ENCODE results near the gene ADCY10. TPM values are rescaled to one million over a fixed set of nuclear protein-coding genes. Genes with fewer than 3 reads are reported as not detected.
"Not testable (repeated sequence)": the region's sequence is repeated elsewhere in the genome, so short reads cannot be mapped to it uniquely, and the experiment has no call there.

ADCY10 gene
- total and polyA plus RNA-seq, 12 donors, result 0.07 to 0.61 (median 0.24) TPM; not detected in 2

DNA sequence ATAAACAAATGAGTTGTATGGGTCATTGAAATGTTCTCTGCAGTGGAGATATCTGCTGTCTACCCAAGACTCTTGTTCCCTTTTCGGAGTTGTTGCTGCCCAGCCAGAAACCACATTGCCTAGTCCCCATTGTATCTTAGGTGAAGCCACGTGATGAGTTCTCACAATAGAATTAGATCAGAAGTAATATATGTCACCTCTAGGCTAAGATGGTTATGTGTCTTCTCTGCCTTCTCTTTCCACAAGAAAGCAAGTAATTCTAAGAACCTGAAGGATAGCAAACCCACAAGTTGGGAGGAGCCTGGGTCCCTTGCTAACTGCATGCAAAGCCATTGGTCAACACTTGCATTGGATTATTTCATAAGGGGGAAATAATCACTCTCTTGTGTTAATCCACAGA, 76.6 kb downstream of the ADCY10 start:
- Histone ChIP-seq H3K27ac (no peak overlapping the region), H3K4me1 (replicated peaks in 1 of 2) (no peaks in the 10 kb centered on the region), H3K9me3 (replicated peaks in 1 of 3) (no peaks in the 10 kb centered on the region), H3K36me3 (replicated peaks in 1 of 2) (no peaks in the 10 kb centered on the region), H3K4me3 (no peak overlapping the region), H3K27me3 (no peaks in the 10 kb centered on the region)
- intact Hi-C loops (cut with DNase I), result no loop called here
- TF ChIP-seq, protein P1, sequence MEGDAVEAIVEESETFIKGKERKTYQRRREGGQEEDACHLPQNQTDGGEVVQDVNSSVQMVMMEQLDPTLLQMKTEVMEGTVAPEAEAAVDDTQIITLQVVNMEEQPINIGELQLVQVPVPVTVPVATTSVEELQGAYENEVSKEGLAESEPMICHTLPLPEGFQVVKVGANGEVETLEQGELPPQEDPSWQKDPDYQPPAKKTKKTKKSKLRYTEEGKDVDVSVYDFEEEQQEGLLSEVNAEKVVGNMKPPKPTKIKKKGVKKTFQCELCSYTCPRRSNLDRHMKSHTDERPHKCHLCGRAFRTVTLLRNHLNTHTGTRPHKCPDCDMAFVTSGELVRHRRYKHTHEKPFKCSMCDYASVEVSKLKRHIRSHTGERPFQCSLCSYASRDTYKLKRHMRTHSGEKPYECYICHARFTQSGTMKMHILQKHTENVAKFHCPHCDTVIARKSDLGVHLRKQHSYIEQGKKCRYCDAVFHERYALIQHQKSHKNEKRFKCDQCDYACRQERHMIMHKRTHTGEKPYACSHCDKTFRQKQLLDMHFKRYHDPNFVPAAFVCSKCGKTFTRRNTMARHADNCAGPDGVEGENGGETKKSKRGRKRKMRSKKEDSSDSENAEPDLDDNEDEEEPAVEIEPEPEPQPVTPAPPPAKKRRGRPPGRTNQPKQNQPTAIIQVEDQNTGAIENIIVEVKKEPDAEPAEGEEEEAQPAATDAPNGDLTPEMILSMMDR (IDR thresholded peaks at IDR 0.05), result no peak
- no peak for TF ChIP-seq POLR2A (IDR thresholded peaks at IDR 0.05)
- WGBS, 4 donors, result 55 to 78% (median 62%) methylated on average over 2 of the region's 2 CpGs
- no peak for DNase-seq

GRCh38 chr1:167836197-167836596, 77.7 kb downstream of the ADCY10 start:
- Histone ChIP-seq H3K4me1 (replicated peaks in 1 of 2) (no peaks in the 10 kb centered on the region), H3K4me3 (no peak overlapping the region), H3K27ac (no peak overlapping the region), H3K9me3 (replicated peaks in 1 of 3) (no peaks in the 10 kb centered on the region), H3K27me3 (no peaks in the 10 kb centered on the region), H3K36me3 (replicated peaks in 1 of 2) (no peaks in the 10 kb centered on the region)
- no peak for TF ChIP-seq POLR2A (IDR thresholded peaks at IDR 0.05)
- TF ChIP-seq, protein P1 (IDR thresholded peaks at IDR 0.05), result no peak
- 78 to 96% (median 82%) methylated on average over 4 of the region's 4 CpGs for WGBS, 4 donors
- DNase-seq, result no peak
- intact Hi-C loops (cut with DNase I), result no loop called here

GRCh38 chr1:167833904-167834303, 80.0 kb downstream of the ADCY10 start:
- Histone ChIP-seq H3K27me3 (no peaks in the 10 kb centered on the region), H3K27ac (no peak overlapping the region), H3K4me1 (replicated peaks in 1 of 2) (no peaks in the 10 kb centered on the region), H3K9me3 (replicated peaks in 1 of 3) (no peaks in the 10 kb centered on the region), H3K4me3 (no peak overlapping the region), H3K36me3 (replicated peaks in 1 of 2) (no peaks in the 10 kb centered on the region)
- intact Hi-C loops (cut with DNase I), result no loop called here
- no peak for DNase-seq
- no peak for TF ChIP-seq POLR2A (IDR thresholded peaks at IDR 0.05)
- TF ChIP-seq, protein P1 (IDR thresholded peaks at IDR 0.05), result no peak

DNA sequence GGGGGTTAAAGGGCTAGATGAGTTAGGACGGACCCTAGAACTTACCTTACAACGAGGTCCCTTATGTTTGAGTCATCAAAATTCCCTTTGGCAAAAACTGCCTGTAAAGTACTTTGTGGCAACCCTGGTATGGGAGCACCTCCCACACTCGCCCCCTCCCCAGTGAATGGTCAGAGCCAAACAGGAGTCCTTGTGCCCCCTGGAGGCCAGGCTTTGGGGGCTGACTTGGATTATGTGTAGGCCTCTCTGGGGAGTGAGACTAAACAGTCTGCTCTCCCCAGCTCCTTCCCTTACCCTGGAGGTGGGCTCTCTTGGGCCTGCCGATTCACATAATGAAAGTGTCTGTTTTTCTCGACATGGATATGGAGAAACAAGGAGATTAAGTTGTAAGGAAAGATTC, 81.2 kb downstream of the ADCY10 start:
- WGBS, 4 donors, result 86 to 94% (median 89%) methylated on average over 4 to 5 of the region's 5 CpGs
- DNase-seq, result no peak

DNA sequence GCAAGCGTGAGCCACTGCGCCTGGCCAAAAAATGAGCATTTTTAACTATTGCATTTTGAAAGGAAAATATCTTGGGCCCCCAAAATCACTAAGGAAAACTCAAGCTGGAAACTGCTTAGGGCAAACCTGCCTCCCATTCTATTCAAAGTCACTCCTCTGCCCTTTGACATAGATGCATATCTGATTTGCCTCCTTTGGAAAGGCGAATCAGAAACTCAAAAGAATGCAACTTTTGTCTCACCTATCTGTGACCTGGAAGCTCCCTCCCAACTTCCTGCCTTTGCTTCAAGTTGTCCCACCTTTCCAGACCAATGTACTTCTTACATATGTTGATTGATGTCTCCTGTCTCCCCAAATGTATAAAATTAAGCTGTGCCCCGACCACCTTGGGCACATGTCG, 83.3 kb downstream of the ADCY10 start:
- H3K4me3 ChIP-seq; H3K27ac ChIP-seq; H3K9me3 ChIP-seq (replicated peaks in 1 of 3); DNase-seq; H3K36me3 ChIP-seq (replicated peaks in 1 of 2); H3K4me1 ChIP-seq (replicated peaks in 1 of 2); H3K27me3 ChIP-seq; intact Hi-C loops (cut with DNase I): not testable (repeated sequence)
- 82 to 90% (median 86%) methylated on average over 5 of the region's 5 CpGs for WGBS, 4 donors

More for the DNA sequence above, 81.2 kb downstream of the ADCY10 start:
- Histone ChIP-seq H3K27ac (no peak overlapping the region), H3K36me3 (replicated peaks in 1 of 2) (no peaks in the 10 kb centered on the region), H3K27me3 (no peaks in the 10 kb centered on the region), H3K9me3 (replicated peaks in 1 of 3) (no peaks in the 10 kb centered on the region), H3K4me3 (no peak overlapping the region), H3K4me1 (replicated peaks in 1 of 2) (no peaks in the 10 kb centered on the region)
- intact Hi-C loops (cut with DNase I), result no loop called here
- no peak for TF ChIP-seq POLR2A (IDR thresholded peaks at IDR 0.05)
- TF ChIP-seq, protein P1 (IDR thresholded peaks at IDR 0.05), result no peak

All from adrenal gland (tissue), 12 donors.